ENCODE data around the gene MXRA7. TPM values are rescaled to one million over a fixed set of nuclear protein-coding genes. Genes with fewer than 3 reads are reported as not detected.

MXRA7 gene
- total RNA-seq, 1 experiment from 2014 or later = 77.9 TPM

GRCh38 chr17:76738468-76738850, 27.7 kb upstream of the MXRA7 start:
- BruUV-seq (replicated peaks) = TSS peak; percentile 77
- in situ Hi-C loops (cut with HindIII; ENCODE audit: low pct_unique_long_range_greater_than_20kb, low sequenced_read_pairs) (no loop called here), intact Hi-C loops (cut with micrococcal nuclease; ENCODE audit: unreplicated experiment) (no loop called here)
- ChIA-PET POLR2A (interaction anchor here (0.5 kb wide), 1 partner anchor 11 kb away, joined by 5 read pairs; no protein-coding TSS in a partner anchor), CTCF (interaction anchor here (0.6 kb wide), 1 partner anchor 16 kb away, joined by 4 read pairs; no protein-coding TSS in a partner anchor)
- TF ChIP-seq CTCF (IDR thresholded peaks at IDR 0.05) (no peak), REST (IDR thresholded peaks at IDR 0.05; ENCODE audit: insufficient read depth in 1 of 2, low read depth in 2 of 2, low read length in 1 of 2) (no peak), POLR2AphosphoS5 (IDR thresholded peaks at IDR 0.05; ENCODE audit: low read depth, low read length) (no peak), SIN3A (IDR thresholded peaks at IDR 0.05; ENCODE audit: borderline replicate concordance, insufficient read depth, low read depth, low read length) (no peak), TCF7L2 (IDR thresholded peaks at IDR 0.05; ENCODE audit: low read depth, low read length) (no peak)
- Histone ChIP-seq H3K27ac (ENCODE audit: low read length) (peak overlapping the region; percentile 91), H3K27me3 (ENCODE audit: control insufficient read depth, insufficient read depth, low read length) (no peaks in the 10 kb centered on the region), H3K4me3 (ENCODE audit: low read depth in 2 of 2, low read length in 2 of 2) (peak overlapping the region; percentile 75 to 96), H3K36me3 (ENCODE audit: control insufficient read depth, insufficient read depth, low read length) (peaks cover 44% of the 10 kb centered on the region), H3K9me3 (ENCODE audit: control insufficient read depth, insufficient read depth, low read depth, low read length) (no peaks in the 10 kb centered on the region), H3K4me1 (ENCODE audit: control insufficient read depth, insufficient read depth, low read length) (peaks cover 34% of the 10 kb centered on the region)
- DNase-seq (ENCODE audit: low read depth, low spot score) (no peak), ATAC-seq (no peak)

GRCh38 chr17:76737676-76738467, 27.1 kb upstream of the MXRA7 start, which contains the start of gene MFSD11:
TSS of gene MFSD11 (plus strand) at chr17:76738119. CDS start at chr17:76738353, 234 bp downstream.
- peak within 1 kb of the TSS; percentile 95 for H3K27ac ChIP-seq (ENCODE audit: low read length)
- no peak for DNase-seq (ENCODE audit: low read depth, low spot score)
- peak within 1 kb of the TSS; percentile 96 to 97 for H3K4me3 ChIP-seq (ENCODE audit: low read depth in 2 of 2, low read length in 2 of 2)
- TF ChIP-seq POLR2AphosphoS5 (IDR thresholded peaks at IDR 0.05; ENCODE audit: low read depth, low read length) (peak; percentile 49; the same call in 1 of the 2 replicates), SIN3A (IDR thresholded peaks at IDR 0.05; ENCODE audit: borderline replicate concordance, insufficient read depth, low read depth, low read length) (peak; percentile 95; the same call in 1 of the 2 replicates), REST (IDR thresholded peaks at IDR 0.05; ENCODE audit: insufficient read depth in 1 of 2, low read depth in 2 of 2, low read length in 1 of 2) (0 out of 4 replicates have a peak, but pooled peaks have one; percentile 5 to 32), CTCF (IDR thresholded peaks at IDR 0.05) (no peak), TCF7L2 (IDR thresholded peaks at IDR 0.05; ENCODE audit: low read depth, low read length) (peak; percentile 27; the same call in 1 of the 2 replicates)
- CTCF ChIA-PET = interaction anchor here (0.6 kb wide), 1 partner anchor 17 kb away, joined by 4 read pairs; no protein-coding TSS in a partner anchor
- H3K9me3 ChIP-seq (ENCODE audit: control insufficient read depth, insufficient read depth, low read depth, low read length) = no peaks in the 10 kb centered on the region
- in situ Hi-C loops (cut with HindIII; ENCODE audit: low pct_unique_long_range_greater_than_20kb, low sequenced_read_pairs) = no loop called here
- peak; percentile 88 for ATAC-seq
- POLR2A ChIA-PET = interaction anchor here (0.5 kb wide), 1 partner anchor 10 kb away, joined by 5 read pairs; no protein-coding TSS in a partner anchor
- H3K27me3 ChIP-seq (ENCODE audit: control insufficient read depth, insufficient read depth, low read length) = no peaks in the 10 kb centered on the region
- H3K4me1 ChIP-seq (ENCODE audit: control insufficient read depth, insufficient read depth, low read length) = peaks cover 40% of the 10 kb centered on the region
- H3K36me3 ChIP-seq (ENCODE audit: control insufficient read depth, insufficient read depth, low read length) = peaks cover 50% of the 10 kb centered on the region
- intact Hi-C loops (cut with micrococcal nuclease; ENCODE audit: unreplicated experiment) = no loop called here
- no TSS peak for BruUV-seq (replicated peaks)

Measured in Panc1 (cell line).